ENCODE data around the gene ZKSCAN2. TPM values are rescaled to one million over a fixed set of nuclear protein-coding genes. Genes with fewer than 3 reads are reported as not detected.

ZKSCAN2 gene
- total RNA-seq, 1 donor from 2014 or later = 2.8 TPM

GRCh38 chr16:25224731-25225319, 32.8 kb downstream of the ZKSCAN2 start:
- DNase-seq (ENCODE audit: low read depth in 2 of 2) = no peak

GRCh38 chr16:25223964-25224363, 33.7 kb downstream of the ZKSCAN2 start:
- no peak for DNase-seq (ENCODE audit: low read depth in 2 of 2)

GRCh38 chr16:25222959-25223358, 34.7 kb downstream of the ZKSCAN2 start:
- DNase-seq (ENCODE audit: low read depth in 2 of 2) = no peak

GRCh38 chr16:25219070-25219737, 38.4 kb downstream of the ZKSCAN2 start:
- no peak for DNase-seq (ENCODE audit: low read depth in 2 of 2)

GRCh38 chr16:25217921-25218320, 39.7 kb downstream of the ZKSCAN2 start:
- no peak for DNase-seq (ENCODE audit: low read depth in 2 of 2)

GRCh38 chr16:25217112-25217511, 40.5 kb downstream of the ZKSCAN2 start:
- DNase-seq (ENCODE audit: low read depth in 2 of 2) = no peak

- no peak for DNase-seq (ENCODE audit: low read depth in 2 of 2)
Measured at GRCh38 chr16:25213709-25214397, 43.8 kb downstream of the ZKSCAN2 start.

GRCh38 chr16:25212636-25213035, 45.0 kb downstream of the ZKSCAN2 start:
- no peak for DNase-seq (ENCODE audit: low read depth in 2 of 2)

- no peak for DNase-seq (ENCODE audit: low read depth in 2 of 2)
Measured at GRCh38 chr16:25210758-25211157, 46.9 kb downstream of the ZKSCAN2 start.

- DNase-seq (ENCODE audit: low read depth in 2 of 2) = no peak
Measured at GRCh38 chr16:25199457-25199856, 58.2 kb downstream of the ZKSCAN2 start.

- no peak for DNase-seq (ENCODE audit: low read depth in 2 of 2)
Measured at GRCh38 chr16:25198021-25198420, 59.6 kb downstream of the ZKSCAN2 start.

GRCh38 chr16:25194273-25194878, 63.3 kb downstream of the ZKSCAN2 start:
- no peak for DNase-seq (ENCODE audit: low read depth in 2 of 2)

- DNase-seq (ENCODE audit: low read depth in 2 of 2) = no peak
Measured at GRCh38 chr16:25192096-25192495, 65.5 kb downstream of the ZKSCAN2 start.

- no peak for DNase-seq (ENCODE audit: low read depth in 2 of 2)
Measured at GRCh38 chr16:25189305-25189704, 68.3 kb downstream of the ZKSCAN2 start.

GRCh38 chr16:25187491-25187795, 70.2 kb downstream of the ZKSCAN2 start:
- DNase-seq (ENCODE audit: low read depth in 2 of 2) = no peak

Other genes starting within 250 kb of the ZKSCAN2 start
- 31.8 and 57.5 TPM in 2 replicates for gene ARHGAP17, start 242.5 kb downstream of the ZKSCAN2 start, total RNA-seq
- gene LCMT1, start 146.1 kb downstream of the ZKSCAN2 start, total RNA-seq = 22.5 and 23.8 TPM in 2 replicates
- gene AQP8, start 40.9 kb downstream of the ZKSCAN2 start, total RNA-seq = not detected in 2 replicates